MG63 (cell line): Measurements from ENCODE around the gene PRR7. TPM values are rescaled to one million over a fixed set of nuclear protein-coding genes. Genes with fewer than 3 reads are reported as not detected.
A peak's percentile ranks its signal among the peaks of the same experiment; 100 is the strongest.

ENCODE experiments used
- DNase-seq: peaks from one replicate; pipeline ENCODE4 v3.0.0-alpha.2; 2020
- H3K27me3 ChIP-seq: fragments of 250-450 bp; sonication (Bioruptor Pico); 2 replicates; pipeline ENCODE4 v1.5.1; 2020; ENCODE audit warnings: mild to moderate bottlenecking, moderate library complexity
- H3K36me3 ChIP-seq: fragments of 250-450 bp; sonication (Bioruptor Pico); 2 replicates; pipeline ENCODE4 v1.5.1; 2020; ENCODE audit warnings: mild to moderate bottlenecking, moderate library complexity
- H3K4me3 ChIP-seq: fragments of 250-450 bp; sonication (Bioruptor Pico); 2 replicates; pipeline ENCODE4 v1.5.1; 2020; ENCODE audit warnings: mild to moderate bottlenecking, moderate library complexity
- H3K9me3 ChIP-seq: fragments of 250-450 bp; sonication (Bioruptor Pico); 2 replicates; pipeline ENCODE4 v1.5.1; 2020; ENCODE audit warnings: mild to moderate bottlenecking, moderate library complexity
- total RNA-seq: library from RNA; depleted of rRNA; stranded (reverse); fragments of >200 nt; shearing (Covaris generic); gene quantifications from 2 replicates; pipeline ENCODE4 v1.2.3, GENCODE V29; 2014; ENCODE audit warnings: low replicate concordance

The PRR7 gene
- total RNA-seq, 1 experiment from 2014 or later, result 68.2 TPM

- peaks cover 76% of the 10 kb centered on the region for H3K36me3 ChIP-seq
- no peaks in the 10 kb centered on the region for H3K9me3 ChIP-seq
- DNase-seq, result no peak
- H3K27me3 ChIP-seq, result no peaks in the 10 kb centered on the region
- H3K4me3 ChIP-seq, result no peak overlapping the region
These were observed 8.5 kb downstream of the PRR7 start for GRCh38 chr5:177455036-177455660.

GRCh38 chr5:177455661-177456590 is 9.3 kb downstream of the PRR7 start:
- H3K9me3 ChIP-seq, result no peaks in the 10 kb centered on the region
- H3K36me3 ChIP-seq, result peaks cover 76% of the 10 kb centered on the region
- peak; percentile 84 for DNase-seq
- H3K27me3 ChIP-seq, result no peaks in the 10 kb centered on the region
- H3K4me3 ChIP-seq, result no peak overlapping the region

- Histone ChIP-seq H3K4me3 (no peak overlapping the region), H3K36me3 (peaks cover 78% of the 10 kb centered on the region), H3K27me3 (no peaks in the 10 kb centered on the region), H3K9me3 (no peaks in the 10 kb centered on the region)
- DNase-seq, result no peak
These were observed 10.0 kb downstream of the PRR7 start for GRCh38 chr5:177456591-177456964.

DNA sequence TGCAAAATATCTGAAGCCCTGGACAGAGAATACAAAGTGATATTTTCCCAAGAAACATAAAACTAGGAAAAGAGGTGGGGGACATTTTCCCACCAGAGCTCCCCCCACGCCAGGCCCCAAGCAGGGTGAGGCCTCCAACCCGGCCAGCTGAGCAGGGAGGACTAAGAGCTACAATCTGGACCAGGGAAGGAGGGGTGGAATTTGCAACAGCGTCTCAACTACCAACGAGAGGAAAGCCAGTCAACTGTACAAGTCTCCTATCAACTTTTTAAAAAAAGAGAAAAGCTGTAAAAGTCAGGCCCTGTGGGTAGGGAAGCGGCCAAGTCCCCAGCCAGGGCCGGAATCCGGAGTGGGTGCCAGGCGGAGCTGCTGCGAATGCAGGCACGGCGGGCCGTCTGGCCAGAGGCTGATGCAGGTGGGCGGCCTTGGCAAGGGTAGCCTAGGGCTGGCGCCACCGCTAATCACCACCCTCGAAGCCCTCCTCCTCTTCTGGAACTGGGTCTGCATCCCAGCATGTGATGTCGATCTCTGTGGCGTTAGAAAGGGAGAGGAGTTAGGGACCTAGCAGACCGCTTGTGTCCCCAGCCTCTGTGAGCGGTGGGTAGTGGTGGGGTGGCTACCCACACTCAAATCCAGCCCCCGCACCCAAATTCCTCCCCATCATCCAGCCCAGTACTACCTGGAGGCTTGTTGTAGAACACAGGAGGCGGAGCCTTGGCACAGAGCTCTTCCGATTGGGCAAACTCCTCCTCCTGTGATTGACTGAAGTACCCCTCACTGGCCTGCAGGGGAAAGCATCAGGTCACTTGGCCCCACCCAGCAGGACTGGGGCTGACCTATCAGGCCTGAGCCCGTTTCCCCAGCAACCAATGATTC is 10.6 kb downstream of the PRR7 start:
- Histone ChIP-seq H3K4me3 (no peak overlapping the region), H3K9me3 (no peaks in the 10 kb centered on the region), H3K27me3 (no peaks in the 10 kb centered on the region), H3K36me3 (peaks cover 77% of the 10 kb centered on the region)
- DNase-seq, result peak; percentile 96

GRCh38 chr5:177457852-177458681 is 11.5 kb downstream of the PRR7 start:
- Histone ChIP-seq H3K9me3 (no peaks in the 10 kb centered on the region), H3K27me3 (no peaks in the 10 kb centered on the region), H3K36me3 (peaks cover 82% of the 10 kb centered on the region), H3K4me3 (no peak overlapping the region)
- DNase-seq, result no peak

GRCh38 chr5:177458912-177459350 is 12.3 kb downstream of the PRR7 start:
- Histone ChIP-seq H3K27me3 (no peaks in the 10 kb centered on the region), H3K4me3 (no peak overlapping the region), H3K36me3 (peaks cover 82% of the 10 kb centered on the region), H3K9me3 (no peaks in the 10 kb centered on the region)
- no peak for DNase-seq

GRCh38 chr5:177459357-177459756 is 12.7 kb downstream of the PRR7 start:
- Histone ChIP-seq H3K9me3 (no peaks in the 10 kb centered on the region), H3K27me3 (no peaks in the 10 kb centered on the region), H3K4me3 (no peak overlapping the region), H3K36me3 (peaks cover 83% of the 10 kb centered on the region)
- DNase-seq, result no peak

- H3K27me3 ChIP-seq, result no peaks in the 10 kb centered on the region
- no peak for DNase-seq
- no peaks in the 10 kb centered on the region for H3K9me3 ChIP-seq
- peaks cover 87% of the 10 kb centered on the region for H3K36me3 ChIP-seq
- H3K4me3 ChIP-seq, result no peak overlapping the region
These were observed 13.4 kb downstream of the PRR7 start for GRCh38 chr5:177459819-177460628.

DNA sequence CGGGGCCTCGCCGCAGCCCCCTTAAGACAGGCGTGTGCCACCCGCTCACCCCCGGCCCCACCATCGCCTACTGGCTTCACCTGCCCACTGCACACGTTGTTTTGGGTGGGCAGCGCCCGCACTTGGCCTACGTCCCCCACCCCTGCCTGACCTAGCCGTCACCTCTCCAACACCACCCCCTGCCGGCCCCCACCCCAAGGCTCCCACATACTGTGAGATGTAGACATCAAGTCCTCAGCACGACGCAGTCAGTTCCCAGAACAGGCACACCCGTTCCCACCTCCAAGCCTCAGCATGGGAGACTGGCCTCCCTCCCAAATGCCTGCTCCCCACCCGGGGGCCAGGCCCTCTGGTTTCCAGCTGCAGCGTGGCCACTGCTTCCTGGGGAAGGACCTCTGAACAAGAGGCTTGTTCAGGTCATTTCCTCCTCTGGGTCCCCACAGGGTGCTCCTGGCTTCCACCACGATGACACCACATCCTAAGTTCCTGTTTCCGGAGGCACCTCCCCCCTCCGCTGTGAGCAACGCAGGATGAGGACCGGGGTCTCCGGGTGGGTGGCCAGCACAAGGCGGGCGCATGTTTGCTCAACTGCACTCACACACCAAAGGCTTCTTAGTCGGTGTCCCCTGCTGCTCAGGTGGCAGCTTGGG is 15.5 kb downstream of the PRR7 start:
- no peaks in the 10 kb centered on the region for H3K27me3 ChIP-seq
- no peak for DNase-seq
- H3K9me3 ChIP-seq, result no peaks in the 10 kb centered on the region
- H3K36me3 ChIP-seq, result peaks cover 92% of the 10 kb centered on the region
- H3K4me3 ChIP-seq, result no peak overlapping the region

GRCh38 chr5:177465044-177465443 is 18.4 kb downstream of the PRR7 start:
- Histone ChIP-seq H3K36me3 (peaks cover 94% of the 10 kb centered on the region), H3K27me3 (no peaks in the 10 kb centered on the region), H3K9me3 (no peaks in the 10 kb centered on the region), H3K4me3 (no peak overlapping the region)
- DNase-seq, result no peak

DNA sequence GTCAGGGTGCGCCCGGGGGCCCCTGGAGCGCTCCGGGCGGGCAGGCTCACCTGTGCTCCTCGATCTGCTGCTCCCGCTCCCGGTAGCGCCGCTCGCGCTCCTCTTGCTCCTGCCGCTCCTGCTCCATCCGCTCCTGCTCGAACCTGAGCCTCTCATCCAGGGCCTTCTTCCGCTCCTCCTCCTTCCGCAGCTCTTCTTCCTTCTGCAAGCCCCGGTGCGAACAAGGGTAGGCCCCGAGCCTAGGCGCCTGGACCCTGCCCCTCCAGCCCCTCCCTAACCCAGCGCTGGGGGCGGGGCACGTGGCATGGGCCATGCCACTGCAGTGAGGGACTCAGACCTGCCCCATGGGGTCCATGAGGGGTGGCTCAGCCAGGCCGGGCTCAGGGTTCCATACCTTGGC is 20.2 kb downstream of the PRR7 start:
- no peaks in the 10 kb centered on the region for H3K27me3 ChIP-seq
- no peak overlapping the region for H3K4me3 ChIP-seq
- peaks cover 98% of the 10 kb centered on the region for H3K36me3 ChIP-seq
- no peaks in the 10 kb centered on the region for H3K9me3 ChIP-seq
- DNase-seq, result no peak

- Histone ChIP-seq H3K27me3 (no peaks in the 10 kb centered on the region), H3K36me3 (peaks cover 99% of the 10 kb centered on the region), H3K4me3 (no peak overlapping the region), H3K9me3 (no peaks in the 10 kb centered on the region)
- no peak for DNase-seq
These were observed 20.8 kb downstream of the PRR7 start for GRCh38 chr5:177467436-177467835.

GRCh38 chr5:177468329-177468684 is 21.7 kb downstream of the PRR7 start:
- Histone ChIP-seq H3K36me3 (peaks cover 92% of the 10 kb centered on the region), H3K27me3 (no peaks in the 10 kb centered on the region), H3K4me3 (no peak overlapping the region), H3K9me3 (no peaks in the 10 kb centered on the region)
- DNase-seq, result no peak

DNA sequence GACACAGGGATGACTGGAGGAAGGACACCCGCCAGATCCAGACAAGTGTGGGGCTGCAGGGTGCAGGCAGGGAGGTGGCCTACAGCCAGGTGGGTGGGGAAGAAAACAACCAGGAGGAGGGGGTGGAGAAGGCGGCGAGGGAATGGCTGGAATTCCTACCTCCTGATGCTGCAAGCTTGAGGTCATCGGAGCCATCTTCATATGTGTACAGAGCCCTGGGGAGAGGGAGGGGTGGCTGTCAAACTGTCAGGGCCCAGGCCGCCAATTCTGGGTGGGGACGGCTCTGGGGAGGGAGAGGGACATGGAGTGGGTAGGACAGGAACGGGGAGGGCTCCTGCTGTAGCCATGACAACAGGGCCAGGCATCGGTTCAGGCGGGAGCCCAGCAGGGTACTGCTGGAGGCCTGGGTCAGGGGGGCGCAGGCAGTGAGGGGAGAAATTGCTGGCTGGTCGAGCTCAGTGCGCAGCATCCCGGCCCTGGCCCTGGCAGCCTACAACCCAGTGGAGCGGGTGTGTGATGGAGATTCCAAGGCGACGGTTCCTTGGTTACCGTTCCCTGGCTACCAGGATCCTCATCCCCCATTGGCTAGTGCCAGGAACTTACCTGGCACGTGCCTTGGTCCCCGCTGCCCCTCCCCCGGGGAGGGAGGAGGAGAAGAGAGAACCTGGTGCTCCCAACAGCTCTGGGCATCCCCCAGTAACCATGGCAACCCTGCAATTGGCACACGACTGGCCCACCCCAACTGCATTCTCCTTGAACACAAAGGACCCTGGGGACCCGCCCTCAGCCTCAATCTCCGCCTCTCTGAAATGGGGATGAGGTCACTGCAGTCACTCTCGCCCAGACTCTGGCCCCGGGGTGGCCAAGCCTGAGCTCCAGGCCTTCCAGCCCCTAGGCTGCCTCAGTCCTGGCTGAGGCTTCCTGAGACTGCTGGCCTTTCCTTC is 22.3 kb downstream of the PRR7 start:
- no peak overlapping the region for H3K4me3 ChIP-seq
- H3K36me3 ChIP-seq, result peaks cover 86% of the 10 kb centered on the region
- DNase-seq, result no peak

More for the DNA sequence above, 22.3 kb downstream of the PRR7 start:
- no peaks in the 10 kb centered on the region for H3K9me3 ChIP-seq
- H3K27me3 ChIP-seq, result no peaks in the 10 kb centered on the region
